ENCODE data around the gene GNAL. TPM values are rescaled to one million over a fixed set of nuclear protein-coding genes. Genes with fewer than 3 reads are reported as not detected.

The GNAL gene
- total RNA-seq, 4 donors from 2014 or later = 22.8 to 30.4 (median 26.5) TPM

DNA sequence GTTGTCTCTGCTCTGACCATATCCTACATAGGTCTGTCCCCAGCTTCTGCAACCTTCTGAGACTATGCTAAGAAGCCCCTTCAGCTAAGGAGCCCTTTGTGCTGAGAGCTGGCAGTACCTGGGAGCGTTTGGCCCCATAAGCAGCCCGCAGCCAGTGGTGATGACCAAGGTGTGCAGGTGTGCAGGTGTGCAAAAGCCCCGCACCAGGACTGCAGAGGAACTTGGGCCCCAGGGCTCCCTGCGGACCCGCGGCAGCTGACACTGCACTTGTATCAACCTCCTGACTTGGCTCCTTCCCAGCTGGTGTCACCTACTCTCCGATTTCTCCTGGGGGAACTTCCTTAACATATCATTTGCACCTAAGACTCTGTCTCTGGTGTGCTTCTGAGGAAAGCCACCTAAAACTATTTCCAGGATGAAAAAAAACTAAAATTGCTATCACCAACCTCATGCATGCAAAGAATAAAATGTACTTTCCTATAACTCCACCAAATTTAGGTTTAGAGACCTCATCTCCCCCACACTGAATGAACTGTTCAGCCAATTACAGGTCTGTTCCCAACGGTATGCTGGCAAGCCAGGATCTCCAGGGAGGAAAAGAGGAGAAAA lies 16.1 kb upstream of the GNAL start:
- no peak overlapping the region for H3K4me3 ChIP-seq (replicated peaks in 1 of 3)
- no peaks in the 10 kb centered on the region for H3K27me3 ChIP-seq
- TF ChIP-seq, protein P1, sequence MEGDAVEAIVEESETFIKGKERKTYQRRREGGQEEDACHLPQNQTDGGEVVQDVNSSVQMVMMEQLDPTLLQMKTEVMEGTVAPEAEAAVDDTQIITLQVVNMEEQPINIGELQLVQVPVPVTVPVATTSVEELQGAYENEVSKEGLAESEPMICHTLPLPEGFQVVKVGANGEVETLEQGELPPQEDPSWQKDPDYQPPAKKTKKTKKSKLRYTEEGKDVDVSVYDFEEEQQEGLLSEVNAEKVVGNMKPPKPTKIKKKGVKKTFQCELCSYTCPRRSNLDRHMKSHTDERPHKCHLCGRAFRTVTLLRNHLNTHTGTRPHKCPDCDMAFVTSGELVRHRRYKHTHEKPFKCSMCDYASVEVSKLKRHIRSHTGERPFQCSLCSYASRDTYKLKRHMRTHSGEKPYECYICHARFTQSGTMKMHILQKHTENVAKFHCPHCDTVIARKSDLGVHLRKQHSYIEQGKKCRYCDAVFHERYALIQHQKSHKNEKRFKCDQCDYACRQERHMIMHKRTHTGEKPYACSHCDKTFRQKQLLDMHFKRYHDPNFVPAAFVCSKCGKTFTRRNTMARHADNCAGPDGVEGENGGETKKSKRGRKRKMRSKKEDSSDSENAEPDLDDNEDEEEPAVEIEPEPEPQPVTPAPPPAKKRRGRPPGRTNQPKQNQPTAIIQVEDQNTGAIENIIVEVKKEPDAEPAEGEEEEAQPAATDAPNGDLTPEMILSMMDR (IDR thresholded peaks at IDR 0.05) = no peak
- TF ChIP-seq POLR2A (IDR thresholded peaks at IDR 0.05) = no peak
- H3K36me3 ChIP-seq = no peaks in the 10 kb centered on the region
- H3K4me1 ChIP-seq = no peaks in the 10 kb centered on the region
- H3K9me3 ChIP-seq = no peaks in the 10 kb centered on the region
- intact Hi-C loops (cut with DNase I) = no loop called here
- DNase-seq = no peak
- WGBS, 2 donors = 49 to 55% methylated on average over 6 to 8 of the region's 8 CpGs
- H3K27ac ChIP-seq = no peak overlapping the region

- WGBS, 2 donors = 76 to 87% methylated on average over 9 of the region's 9 CpGs
- Histone ChIP-seq H3K36me3 (no peaks in the 10 kb centered on the region), H3K4me1 (no peaks in the 10 kb centered on the region), H3K4me3 (replicated peaks in 1 of 3) (no peak overlapping the region), H3K9me3 (no peaks in the 10 kb centered on the region), H3K27ac (no peak overlapping the region), H3K27me3 (no peaks in the 10 kb centered on the region)
- DNase-seq = no peak
- intact Hi-C loops (cut with DNase I) = no loop called here
- no peak for TF ChIP-seq POLR2A (IDR thresholded peaks at IDR 0.05)
- TF ChIP-seq, protein P1 (IDR thresholded peaks at IDR 0.05) = no peak
Measured at GRCh38 chr18:11673560-11673959, 15.5 kb upstream of the GNAL start.

DNA sequence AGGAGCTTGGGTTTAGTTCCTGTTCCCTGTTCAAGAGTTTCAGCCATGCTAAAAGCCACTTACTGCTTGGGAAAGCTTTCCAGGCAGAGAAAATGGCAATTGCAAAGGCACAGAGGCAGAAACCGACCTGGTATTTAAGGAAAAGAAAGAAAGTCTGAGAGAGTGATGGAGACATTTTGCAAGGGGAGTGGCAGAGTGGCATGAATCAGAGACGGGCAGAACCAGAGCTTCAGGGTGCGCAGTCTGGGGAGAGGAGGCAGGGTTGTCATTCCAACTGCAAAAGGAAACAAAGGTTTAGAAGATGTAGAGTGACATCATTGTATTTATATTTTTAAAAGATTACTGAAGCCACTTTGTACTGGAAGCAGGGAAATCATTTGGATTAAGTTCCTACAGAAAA lies 14.9 kb upstream of the GNAL start:
- H3K27ac ChIP-seq = no peak overlapping the region
- TF ChIP-seq, protein P1 (IDR thresholded peaks at IDR 0.05) = no peak
- TF ChIP-seq POLR2A (IDR thresholded peaks at IDR 0.05) = no peak
- WGBS, 2 donors = 81 to 83% methylated on average over 3 of the region's 3 CpGs
- H3K9me3 ChIP-seq = no peaks in the 10 kb centered on the region
- no peaks in the 10 kb centered on the region for H3K4me1 ChIP-seq
- no peaks in the 10 kb centered on the region for H3K27me3 ChIP-seq
- intact Hi-C loops (cut with DNase I) = no loop called here
- H3K4me3 ChIP-seq (replicated peaks in 1 of 3) = no peak overlapping the region
- DNase-seq = no peak
- no peaks in the 10 kb centered on the region for H3K36me3 ChIP-seq

DNA sequence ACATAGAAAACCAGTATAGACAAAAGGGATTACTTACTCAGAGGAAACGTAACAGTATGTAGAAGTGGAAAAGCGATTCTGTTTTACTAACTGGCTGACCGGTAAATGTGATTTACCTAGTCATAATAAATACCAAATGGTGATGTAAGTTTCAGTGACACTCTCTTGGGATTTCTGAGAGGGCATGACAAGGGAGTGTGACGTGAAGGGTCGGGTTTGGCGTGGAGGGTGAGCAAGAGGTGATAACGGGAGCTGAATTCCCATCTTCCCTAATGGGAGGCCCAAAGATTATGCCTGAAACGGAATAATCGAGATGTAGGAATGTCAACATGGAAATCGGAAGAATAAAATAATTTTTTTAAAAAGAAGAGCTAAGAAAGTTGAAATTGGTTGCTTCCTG lies 12.7 kb upstream of the GNAL start:
- no peak for DNase-seq
- no peaks in the 10 kb centered on the region for H3K36me3 ChIP-seq
- intact Hi-C loops (cut with DNase I) = no loop called here
- no peak overlapping the region for H3K27ac ChIP-seq
- no peaks in the 10 kb centered on the region for H3K27me3 ChIP-seq
- no peaks in the 10 kb centered on the region for H3K9me3 ChIP-seq
- H3K4me3 ChIP-seq (replicated peaks in 1 of 3) = no peak overlapping the region
- 88 to 90% methylated on average over 10 of the region's 10 CpGs for WGBS, 2 donors
- TF ChIP-seq, protein P1 (IDR thresholded peaks at IDR 0.05) = no peak
- no peak for TF ChIP-seq POLR2A (IDR thresholded peaks at IDR 0.05)
- no peaks in the 10 kb centered on the region for H3K4me1 ChIP-seq

- intact Hi-C loops (cut with DNase I) = no loop called here
- no peak overlapping the region for H3K4me3 ChIP-seq (replicated peaks in 1 of 3)
- no peaks in the 10 kb centered on the region for H3K27me3 ChIP-seq
- 76 to 88% methylated on average over 6 of the region's 6 CpGs for WGBS, 2 donors
- no peaks in the 10 kb centered on the region for H3K4me1 ChIP-seq
- DNase-seq = no peak
- no peak overlapping the region for H3K27ac ChIP-seq
- H3K9me3 ChIP-seq = no peaks in the 10 kb centered on the region
- TF ChIP-seq, protein P1 (IDR thresholded peaks at IDR 0.05) = no peak
- no peak for TF ChIP-seq POLR2A (IDR thresholded peaks at IDR 0.05)
- no peaks in the 10 kb centered on the region for H3K36me3 ChIP-seq
Measured at GRCh38 chr18:11676867-11677266, 12.2 kb upstream of the GNAL start.

Data from thyroid gland (tissue), 4 donors.